ENCODE data around the gene ADAP1. TPM values are rescaled to one million over a fixed set of nuclear protein-coding genes. Genes with fewer than 3 reads are reported as not detected.
A peak's percentile ranks its signal among the peaks of the same experiment; 100 is the strongest.
"Not testable (repeated sequence)": the region's sequence is repeated elsewhere in the genome, so short reads cannot be mapped to it uniquely, and the experiment has no call there.

ADAP1 gene
- total RNA-seq, 1 experiment from 2014 or later = 173 TPM

- H3K9me3 Mint-ChIP-seq (ENCODE audit: low read depth, unreplicated experiment) = no peaks in the 10 kb centered on the region
- CTCF ChIA-PET = interaction anchor here (1.4 to 2.7 kb wide), 2 partner anchors 22 to 27 kb away, joined by 4 to 11 read pairs; partner anchors contain the start of gene ADAP1
- H3K4me1 Mint-ChIP-seq (ENCODE audit: low read depth, unreplicated experiment) = peaks cover 69% of the 10 kb centered on the region
- no peak for TF ChIP-seq CTCF (IDR thresholded peaks at IDR 0.05; ENCODE audit: unreplicated experiment)
- no TSS peak for BruUV-seq (replicated peaks)
- peak overlapping the region; percentile 96 for H3K27ac Mint-ChIP-seq (ENCODE audit: unreplicated experiment)
- DNase-seq = peak; percentile 89
- H3K4me3 Mint-ChIP-seq (ENCODE audit: low read depth, unreplicated experiment) = peak overlapping the region; percentile 61
- H3K36me3 Mint-ChIP-seq (ENCODE audit: insufficient read depth, unreplicated experiment) = peaks cover 95% of the 10 kb centered on the region
- intact Hi-C loops (cut with micrococcal nuclease; ENCODE audit: unreplicated experiment) = no loop called here
- no peaks in the 10 kb centered on the region for H3K27me3 Mint-ChIP-seq (ENCODE audit: unreplicated experiment)
These were observed 27.3 kb downstream of the ADAP1 start for GRCh38 chr7:927031-927671.

GRCh38 chr7:926061-927030 is 28.1 kb downstream of the ADAP1 start:
- H3K27ac Mint-ChIP-seq (ENCODE audit: unreplicated experiment) = peak overlapping the region; percentile 96
- peak; percentile 89 for DNase-seq
- H3K36me3 Mint-ChIP-seq (ENCODE audit: insufficient read depth, unreplicated experiment) = peaks cover 93% of the 10 kb centered on the region
- CTCF ChIA-PET = interaction anchor here (0.8 to 2.7 kb wide), 5 partner anchors 19 to 139 kb away, joined by 4 to 11 read pairs (median 7); partner anchors contain the start of gene ADAP1
- peak overlapping the region; percentile 61 for H3K4me3 Mint-ChIP-seq (ENCODE audit: low read depth, unreplicated experiment)
- intact Hi-C loops (cut with micrococcal nuclease; ENCODE audit: unreplicated experiment) = no loop called here
- H3K4me1 Mint-ChIP-seq (ENCODE audit: low read depth, unreplicated experiment) = peaks cover 71% of the 10 kb centered on the region
- no TSS peak for BruUV-seq (replicated peaks)
- H3K9me3 Mint-ChIP-seq (ENCODE audit: low read depth, unreplicated experiment) = no peaks in the 10 kb centered on the region
- no peaks in the 10 kb centered on the region for H3K27me3 Mint-ChIP-seq (ENCODE audit: unreplicated experiment)
- no peak for TF ChIP-seq CTCF (IDR thresholded peaks at IDR 0.05; ENCODE audit: unreplicated experiment)

- peaks cover 93% of the 10 kb centered on the region for H3K36me3 Mint-ChIP-seq (ENCODE audit: insufficient read depth, unreplicated experiment)
- DNase-seq = peak; percentile 96
- no peaks in the 10 kb centered on the region for H3K27me3 Mint-ChIP-seq (ENCODE audit: unreplicated experiment)
- H3K4me1 Mint-ChIP-seq (ENCODE audit: low read depth, unreplicated experiment) = peaks cover 78% of the 10 kb centered on the region
- BruUV-seq (replicated peaks) = no TSS peak
- no peak for TF ChIP-seq CTCF (IDR thresholded peaks at IDR 0.05; ENCODE audit: unreplicated experiment)
- intact Hi-C loops (cut with micrococcal nuclease; ENCODE audit: unreplicated experiment) = no loop called here
- H3K27ac Mint-ChIP-seq (ENCODE audit: unreplicated experiment) = peak overlapping the region; percentile 96
- CTCF ChIA-PET = interaction anchor here (0.5 to 2.7 kb wide), 7 partner anchors 12 to 775 kb away, joined by 3 to 11 read pairs (median 7); partner anchors contain the start of gene ADAP1
- peak overlapping the region; percentile 61 for H3K4me3 Mint-ChIP-seq (ENCODE audit: low read depth, unreplicated experiment)
- H3K9me3 Mint-ChIP-seq (ENCODE audit: low read depth, unreplicated experiment) = no peaks in the 10 kb centered on the region
These were observed 28.9 kb downstream of the ADAP1 start for GRCh38 chr7:925601-926000.

GRCh38 chr7:924541-925231 is 29.8 kb downstream of the ADAP1 start:
- CTCF ChIA-PET = interaction anchor here (1.6 to 2.2 kb wide), 3 partner anchors 11 to 25 kb away, joined by 7 to 10 read pairs (median 9); no protein-coding TSS in a partner anchor
- Mint-ChIP-seq H3K9me3 (ENCODE audit: low read depth, unreplicated experiment) (no peaks in the 10 kb centered on the region), H3K27me3 (ENCODE audit: unreplicated experiment) (no peaks in the 10 kb centered on the region), H3K4me1 (ENCODE audit: low read depth, unreplicated experiment) (peaks cover 82% of the 10 kb centered on the region), H3K27ac (ENCODE audit: unreplicated experiment) (peak overlapping the region; percentile 96), H3K36me3 (ENCODE audit: insufficient read depth, unreplicated experiment) (peaks cover 91% of the 10 kb centered on the region), H3K4me3 (ENCODE audit: low read depth, unreplicated experiment) (peak overlapping the region; percentile 61)
- intact Hi-C loops (cut with micrococcal nuclease; ENCODE audit: unreplicated experiment) = loop anchor here (1.0 kb wide), 1 partner anchor 25 kb away; no protein-coding TSS in a partner anchor
- TF ChIP-seq CTCF (IDR thresholded peaks at IDR 0.05; ENCODE audit: unreplicated experiment) = no peak
- no TSS peak for BruUV-seq (replicated peaks)
- DNase-seq = peak; percentile 78

- Mint-ChIP-seq H3K4me1 (ENCODE audit: low read depth, unreplicated experiment) (peaks cover 82% of the 10 kb centered on the region), H3K4me3 (ENCODE audit: low read depth, unreplicated experiment) (peak overlapping the region; percentile 61), H3K36me3 (ENCODE audit: insufficient read depth, unreplicated experiment) (peaks cover 85% of the 10 kb centered on the region), H3K27ac (ENCODE audit: unreplicated experiment) (peak overlapping the region; percentile 96)
- H3K9me3 Mint-ChIP-seq (ENCODE audit: low read depth, unreplicated experiment); H3K27me3 Mint-ChIP-seq (ENCODE audit: unreplicated experiment); BruUV-seq (replicated peaks); DNase-seq: not testable (repeated sequence)
- CTCF ChIA-PET = interaction anchor here (0.7 to 1.6 kb wide), 4 partner anchors 10 to 311 kb away, joined by 3 to 9 read pairs (median 7); no protein-coding TSS in a partner anchor
- intact Hi-C loops (cut with micrococcal nuclease; ENCODE audit: unreplicated experiment) = loop anchor here (1.0 kb wide), 1 partner anchor 25 kb away; no protein-coding TSS in a partner anchor
These were observed 30.4 kb downstream of the ADAP1 start for GRCh38 chr7:924042-924441.

All from Calu3 (cell line).